Ectodermal cell (in vitro differentiated cells): ENCODE results near the gene IL23R.

ENCODE experiments used
- H3K27ac ChIP-seq: 2 replicates; pipeline ENCODE4 v1.7.0; 2013; ENCODE audit warnings: mild to moderate bottlenecking, low read depth, low read length; ENCODE audit not compliant: insufficient read depth, poor library complexity, severe bottlenecking
- H3K27me3 ChIP-seq: 2 replicates; pipeline ENCODE4 v1.7.0; 2013; ENCODE audit warnings: mild to moderate bottlenecking, low read length; ENCODE audit not compliant: insufficient read depth, control insufficient read depth, poor library complexity, severe bottlenecking
- H3K36me3 ChIP-seq: one replicate; pipeline ENCODE4 v1.7.0; 2013; ENCODE audit warnings: low read length; ENCODE audit not compliant: control insufficient read depth, insufficient read depth
- H3K4me1 ChIP-seq: one replicate; pipeline ENCODE4 v1.7.0; 2013; ENCODE audit warnings: low read length; ENCODE audit not compliant: control insufficient read depth, insufficient read depth
- H3K4me3 ChIP-seq: 2 replicates; pipeline ENCODE4 v1.7.0; 2013; ENCODE audit warnings: low read depth, low read length, control low read depth; ENCODE audit not compliant: insufficient read depth
- H3K9me3 ChIP-seq: 2 replicates; pipeline ENCODE4 v1.7.0; 2013; ENCODE audit warnings: mild to moderate bottlenecking, low read length, moderate library complexity; ENCODE audit not compliant: control insufficient read depth
- WGBS, 2 experiments: methylation state at CpG; one replicate each; pipeline ENCODE4 v1.1.7; 2013; ENCODE audit warnings: missing lambda C conversion rate in 2 of 2; 5-methylcytosine and 5-hydroxymethylcytosine counted together

The IL23R gene

GRCh38 chr1:67308136-67308535 is 141.9 kb downstream of the IL23R start:
- 32 to 39% methylated on average over 12 to 15 of the region's 15 CpGs for WGBS, 2 experiments
- Histone ChIP-seq H3K4me1 (no peaks in the 10 kb centered on the region), H3K27me3 (peaks cover 28% of the 10 kb centered on the region), H3K27ac (no peak overlapping the region), H3K9me3 (no peaks in the 10 kb centered on the region), H3K36me3 (no peaks in the 10 kb centered on the region), H3K4me3 (peak overlapping the region; percentile 39)
